ENCODE data around the gene FOXJ3.

Gene FOXJ3

GRCh38 chr1:42334240-42335049 is 590 bp downstream of the FOXJ3 start:
- H3K9ac ChIP-seq (ENCODE audit: insufficient read length, low read depth): peak overlapping the region; percentile 93

GRCh38 chr1:42333662-42334239 is 1.3 kb downstream of the FOXJ3 start:
- no peak for TF ChIP-seq SUZ12 (IDR thresholded peaks at IDR 0.05; ENCODE audit: extremely low read depth, insufficient read depth, insufficient read length)
- no peak for TF ChIP-seq ZNF274 (IDR thresholded peaks at IDR 0.05; ENCODE audit: low read depth, low read length)
- TF ChIP-seq YY1 (IDR thresholded peaks at IDR 0.05; ENCODE audit: insufficient read depth, insufficient read length): no peak
- H3K9me3 ChIP-seq (ENCODE audit: insufficient read depth, low read length): no peaks in the 10 kb centered on the region
- no peaks in the 10 kb centered on the region for H3K36me3 ChIP-seq (ENCODE audit: insufficient read depth, insufficient read length, low read length)
- peak overlapping the region; percentile 93 for H3K9ac ChIP-seq (ENCODE audit: insufficient read length, low read depth)
- no peak for DNase-seq (ENCODE audit: low read depth, low spot score)
- H3K27me3 ChIP-seq (ENCODE audit: insufficient read depth, insufficient read length): no peaks in the 10 kb centered on the region
- H3K4me3 ChIP-seq (ENCODE audit: insufficient read length, low read depth): peak overlapping the region; percentile 90
- H3K4me1 ChIP-seq (ENCODE audit: insufficient read depth, insufficient read length): no peaks in the 10 kb centered on the region

More at GRCh38 chr1:42334240-42335049, 590 bp downstream of the FOXJ3 start:
- TF ChIP-seq SUZ12 (IDR thresholded peaks at IDR 0.05; ENCODE audit: extremely low read depth, insufficient read depth, insufficient read length) (no peak), ZNF274 (IDR thresholded peaks at IDR 0.05; ENCODE audit: low read depth, low read length) (no peak), YY1 (IDR thresholded peaks at IDR 0.05; ENCODE audit: insufficient read depth, insufficient read length) (no peak)
- H3K4me3 ChIP-seq (ENCODE audit: insufficient read length, low read depth): peak overlapping the region; percentile 90
- H3K36me3 ChIP-seq (ENCODE audit: insufficient read depth, insufficient read length, low read length): no peaks in the 10 kb centered on the region
- DNase-seq (ENCODE audit: low read depth, low spot score): peak; percentile 46
- H3K4me1 ChIP-seq (ENCODE audit: insufficient read depth, insufficient read length): no peaks in the 10 kb centered on the region
- no peaks in the 10 kb centered on the region for H3K9me3 ChIP-seq (ENCODE audit: insufficient read depth, low read length)
- H3K27me3 ChIP-seq (ENCODE audit: insufficient read depth, insufficient read length): no peaks in the 10 kb centered on the region

- TF ChIP-seq SUZ12 (IDR thresholded peaks at IDR 0.05; ENCODE audit: extremely low read depth, insufficient read depth, insufficient read length) (no peak), YY1 (IDR thresholded peaks at IDR 0.05; ENCODE audit: insufficient read depth, insufficient read length) (no peak)
- DNase-seq (ENCODE audit: low read depth, low spot score): no peak
- H3K9ac ChIP-seq (ENCODE audit: insufficient read length, low read depth): no peak overlapping the region
Measured at GRCh38 chr1:42332877-42333276, 2.2 kb downstream of the FOXJ3 start.

GRCh38 chr1:42330215-42330614 is 4.8 kb downstream of the FOXJ3 start:
- Histone ChIP-seq H3K27me3 (ENCODE audit: insufficient read depth, insufficient read length) (no peaks in the 10 kb centered on the region), H3K36me3 (ENCODE audit: insufficient read depth, insufficient read length, low read length) (peaks cover 2% of the 10 kb centered on the region), H3K4me1 (ENCODE audit: insufficient read depth, insufficient read length) (no peaks in the 10 kb centered on the region), H3K9ac (ENCODE audit: insufficient read length, low read depth) (no peak overlapping the region), H3K9me3 (ENCODE audit: insufficient read depth, low read length) (no peaks in the 10 kb centered on the region), H3K4me3 (ENCODE audit: insufficient read length, low read depth) (no peak overlapping the region)
- no peak for DNase-seq (ENCODE audit: low read depth, low spot score)
- no peak for TF ChIP-seq YY1 (IDR thresholded peaks at IDR 0.05; ENCODE audit: insufficient read depth, insufficient read length)
- TF ChIP-seq ZNF274 (IDR thresholded peaks at IDR 0.05; ENCODE audit: low read depth, low read length): no peak
- no peak for TF ChIP-seq SUZ12 (IDR thresholded peaks at IDR 0.05; ENCODE audit: extremely low read depth, insufficient read depth, insufficient read length)

More at GRCh38 chr1:42332877-42333276, 2.2 kb downstream of the FOXJ3 start:
- Histone ChIP-seq H3K9me3 (ENCODE audit: insufficient read depth, low read length) (no peaks in the 10 kb centered on the region), H3K27me3 (ENCODE audit: insufficient read depth, insufficient read length) (no peaks in the 10 kb centered on the region), H3K4me1 (ENCODE audit: insufficient read depth, insufficient read length) (no peaks in the 10 kb centered on the region), H3K36me3 (ENCODE audit: insufficient read depth, insufficient read length, low read length) (no peaks in the 10 kb centered on the region), H3K4me3 (ENCODE audit: insufficient read length, low read depth) (no peak overlapping the region)

- Histone ChIP-seq H3K9ac (ENCODE audit: insufficient read length, low read depth) (no peak overlapping the region), H3K36me3 (ENCODE audit: insufficient read depth, insufficient read length, low read length) (peaks cover 2% of the 10 kb centered on the region), H3K27me3 (ENCODE audit: insufficient read depth, insufficient read length) (no peaks in the 10 kb centered on the region), H3K9me3 (ENCODE audit: insufficient read depth, low read length) (no peaks in the 10 kb centered on the region), H3K4me3 (ENCODE audit: insufficient read length, low read depth) (no peak overlapping the region), H3K4me1 (ENCODE audit: insufficient read depth, insufficient read length) (no peaks in the 10 kb centered on the region)
- no peak for TF ChIP-seq ZNF274 (IDR thresholded peaks at IDR 0.05; ENCODE audit: low read depth, low read length)
- no peak for TF ChIP-seq SUZ12 (IDR thresholded peaks at IDR 0.05; ENCODE audit: extremely low read depth, insufficient read depth, insufficient read length)
- TF ChIP-seq YY1 (IDR thresholded peaks at IDR 0.05; ENCODE audit: insufficient read depth, insufficient read length): no peak
- DNase-seq (ENCODE audit: low read depth, low spot score): no peak
Measured at GRCh38 chr1:42328916-42329496, 6.0 kb downstream of the FOXJ3 start.

- TF ChIP-seq ZNF274 (IDR thresholded peaks at IDR 0.05; ENCODE audit: low read depth, low read length): no peak
- TF ChIP-seq SUZ12 (IDR thresholded peaks at IDR 0.05; ENCODE audit: extremely low read depth, insufficient read depth, insufficient read length): no peak
- no peak for TF ChIP-seq YY1 (IDR thresholded peaks at IDR 0.05; ENCODE audit: insufficient read depth, insufficient read length)
- Histone ChIP-seq H3K27me3 (ENCODE audit: insufficient read depth, insufficient read length) (no peaks in the 10 kb centered on the region), H3K9me3 (ENCODE audit: insufficient read depth, low read length) (no peaks in the 10 kb centered on the region), H3K4me1 (ENCODE audit: insufficient read depth, insufficient read length) (no peaks in the 10 kb centered on the region), H3K4me3 (ENCODE audit: insufficient read length, low read depth) (no peak overlapping the region), H3K36me3 (ENCODE audit: insufficient read depth, insufficient read length, low read length) (peaks cover 8% of the 10 kb centered on the region), H3K9ac (ENCODE audit: insufficient read length, low read depth) (no peak overlapping the region)
- DNase-seq (ENCODE audit: low read depth, low spot score): no peak
Measured at GRCh38 chr1:42328047-42328625, 6.9 kb downstream of the FOXJ3 start.

- Histone ChIP-seq H3K9me3 (ENCODE audit: insufficient read depth, low read length) (no peaks in the 10 kb centered on the region), H3K27me3 (ENCODE audit: insufficient read depth, insufficient read length) (no peaks in the 10 kb centered on the region), H3K4me3 (ENCODE audit: insufficient read length, low read depth) (no peak overlapping the region), H3K9ac (ENCODE audit: insufficient read length, low read depth) (no peak overlapping the region), H3K36me3 (ENCODE audit: insufficient read depth, insufficient read length, low read length) (peaks cover 8% of the 10 kb centered on the region), H3K4me1 (ENCODE audit: insufficient read depth, insufficient read length) (no peaks in the 10 kb centered on the region)
- TF ChIP-seq SUZ12 (IDR thresholded peaks at IDR 0.05; ENCODE audit: extremely low read depth, insufficient read depth, insufficient read length) (no peak), YY1 (IDR thresholded peaks at IDR 0.05; ENCODE audit: insufficient read depth, insufficient read length) (no peak), ZNF274 (IDR thresholded peaks at IDR 0.05; ENCODE audit: low read depth, low read length) (no peak)
- no peak for DNase-seq (ENCODE audit: low read depth, low spot score)
Measured at GRCh38 chr1:42325014-42325402, 10.0 kb downstream of the FOXJ3 start.
